GM23338 (cell line): ENCODE data around the gene SLC9C1. TPM values are rescaled to one million over a fixed set of nuclear protein-coding genes. Genes with fewer than 3 reads are reported as not detected.

Experiments used
- ATAC-seq: fragments of 200-7000 bp; cut with Tn5 transposase; 3 replicates; pipeline ENCODE4 v1.9.1; 2020
- DNase-seq: peaks from one replicate; pipeline ENCODE4 v3.0.0-alpha.2; 2015; ENCODE audit warnings: low spot score
- H2AFZ ChIP-seq: fragments of 200-600 bp; sonication (generic); 2 replicates; pipeline ENCODE4 v1.8.0; 2016; ENCODE audit warnings: antibody characterized with exemption, mild to moderate bottlenecking, moderate library complexity
- H3F3A ChIP-seq: fragments of 200-600 bp; sonication (generic); replicated peaks from 2 replicates; pipeline ENCODE4 v1.8.0; 2017; ENCODE audit warnings: antibody characterized with exemption, mixed run types, low read depth
- H3K27ac ChIP-seq: fragments of 200-600 bp; sonication (generic); 2 replicates; pipeline ENCODE4 v1.6.1; 2016; ENCODE audit warnings: low read depth
- H3K27me3 ChIP-seq: fragments of 200-600 bp; sonication (generic); 2 replicates; pipeline ENCODE4 v1.8.0; 2016; ENCODE audit warnings: mild to moderate bottlenecking, mixed run types, moderate library complexity; ENCODE audit not compliant: insufficient read depth
- H3K36me3 ChIP-seq: fragments of 200-600 bp; sonication (generic); 2 replicates; pipeline ENCODE4 v1.8.0; 2016; ENCODE audit warnings: mild to moderate bottlenecking; ENCODE audit not compliant: insufficient read depth
- H3K4me1 ChIP-seq: fragments of 200-600 bp; sonication (generic); 2 replicates; pipeline ENCODE4 v1.8.0; 2016; ENCODE audit warnings: mild to moderate bottlenecking, moderate library complexity; ENCODE audit not compliant: insufficient read depth
- H3K4me2 ChIP-seq: fragments of 200-600 bp; sonication (generic); 2 replicates; pipeline ENCODE4 v1.7.1; 2017; ENCODE audit warnings: mixed run types
- H3K4me3 ChIP-seq: fragments of 200-600 bp; sonication (generic); 2 replicates; pipeline ENCODE4 v1.6.1; 2016; ENCODE audit warnings: mixed run types
- H3K79me2 ChIP-seq: fragments of 200-600 bp; sonication (generic); replicated peaks from 2 replicates; pipeline ENCODE4 v1.8.0; 2017; ENCODE audit warnings: mild to moderate bottlenecking; ENCODE audit not compliant: insufficient read depth
- H3K9me2 ChIP-seq: fragments of 200-600 bp; sonication (generic); 2 replicates; pipeline ENCODE4 v1.8.0; 2017; ENCODE audit not compliant: insufficient read depth
- H4K20me1 ChIP-seq: fragments of 200-600 bp; sonication (generic); replicated peaks from 2 replicates; pipeline ENCODE4 v1.8.0; 2017; ENCODE audit warnings: mild to moderate bottlenecking; ENCODE audit not compliant: insufficient read depth
- H3K27ac Mint-ChIP-seq: 2 replicates; pipeline ENCODE4 v1.8.0; 2020; ENCODE audit warnings: inconsistent platforms, mild to moderate bottlenecking, moderate library complexity, mixed read lengths
- H3K27me3 Mint-ChIP-seq: 3 replicates; pipeline ENCODE4 v1.8.0; 2022; ENCODE audit warnings: low read depth, mild to moderate bottlenecking, moderate library complexity, mixed read lengths, inconsistent platforms; ENCODE audit not compliant: insufficient read depth, poor library complexity
- H3K36me3 Mint-ChIP-seq: 3 replicates; pipeline ENCODE4 v1.8.0; 2021; ENCODE audit warnings: low read depth, mild to moderate bottlenecking, inconsistent platforms, moderate library complexity, mixed read lengths
- H3K4me1 Mint-ChIP-seq: 3 replicates; pipeline ENCODE4 v1.8.0; 2020; ENCODE audit warnings: mild to moderate bottlenecking, inconsistent platforms, mixed read lengths
- H3K4me3 Mint-ChIP-seq: 3 replicates; pipeline ENCODE4 v1.8.0; 2021; ENCODE audit warnings: moderate library complexity, mild to moderate bottlenecking, inconsistent platforms, mixed read lengths
- H3K9me3 Mint-ChIP-seq: 3 replicates; pipeline ENCODE4 v1.8.0; 2020; ENCODE audit warnings: moderate library complexity, mild to moderate bottlenecking, inconsistent platforms, mixed read lengths
- CREB1 ChIP-seq: fragments of 250-450 bp; sonication (Bioruptor Pico); IDR thresholded peaks from 2 replicates; pipeline ENCODE4 v1.5.0; 2020; ENCODE audit warnings: low read depth, mild to moderate bottlenecking, moderate library complexity
- CTCF ChIP-seq, 2 experiments: fragments of 200-600 bp in 1 of 2; sonication (generic) in 1 of 2; conservative IDR thresholded peaks; 2 replicates each; pipeline versions ENCODE4 v1.5.1 to v1.6.1; 2016 to 2017; ENCODE audit warnings: antibody characterized with exemption in 2 of 2, low read depth in 2 of 2, mild to moderate bottlenecking in 2 of 2, moderate library complexity in 1 of 2
- ETS1 ChIP-seq: IDR thresholded peaks from 2 replicates; pipeline ENCODE4 v1.6.1; 2016; ENCODE audit warnings: antibody characterized with exemption
- EZH2 ChIP-seq: fragments of 200-600 bp; sonication (generic); IDR thresholded peaks from one replicate; pipeline ENCODE4 v1.8.0; 2017; ENCODE audit warnings: antibody characterized with exemption, mild to moderate bottlenecking, low read depth; ENCODE audit not compliant: unreplicated experiment
- EZH2phosphoT487 ChIP-seq: fragments of 200-600 bp; sonication (generic); IDR thresholded peaks from one replicate; pipeline ENCODE4 v1.8.1; 2018; ENCODE audit warnings: antibody characterized with exemption; ENCODE audit not compliant: unreplicated experiment
- JUNB ChIP-seq: IDR thresholded peaks from one replicate; pipeline ENCODE4 v1.6.1; 2016; ENCODE audit warnings: antibody characterized with exemption; ENCODE audit not compliant: unreplicated experiment
- NANOG ChIP-seq: IDR thresholded peaks from 2 replicates; pipeline ENCODE4 v1.6.1; 2016; ENCODE audit warnings: antibody characterized with exemption, borderline replicate concordance
- POLR2AphosphoS5 ChIP-seq: IDR thresholded peaks from 2 replicates; pipeline ENCODE4 v1.6.1; 2016; ENCODE audit warnings: antibody characterized with exemption, low read depth
- REST ChIP-seq: IDR thresholded peaks from one replicate; pipeline ENCODE4 v1.6.1; 2018; ENCODE audit warnings: antibody characterized with exemption; ENCODE audit not compliant: unreplicated experiment
- STAT1 ChIP-seq: IDR thresholded peaks from one replicate; pipeline ENCODE4 v1.6.1; 2016; ENCODE audit warnings: antibody characterized with exemption; ENCODE audit not compliant: unreplicated experiment
- ZNF114 ChIP-seq: fragments of 250-450 bp; sonication (Bioruptor Pico); IDR thresholded peaks from 2 replicates; pipeline ENCODE4 v1.5.0; 2020; ENCODE audit warnings: mild to moderate bottlenecking, moderate library complexity
- ZNF331 ChIP-seq: fragments of 250-450 bp; sonication (Bioruptor Pico); IDR thresholded peaks from 2 replicates; pipeline ENCODE4 v1.5.0; 2020; ENCODE audit warnings: low read depth, mild to moderate bottlenecking, moderate library complexity
- ZNF462 ChIP-seq: fragments of 250-450 bp; sonication (Bioruptor Pico); IDR thresholded peaks from 2 replicates; pipeline ENCODE4 v1.5.0; 2020; ENCODE audit warnings: mild to moderate bottlenecking, moderate library complexity
- polyA plus RNA-seq: library from polyadenylated mRNA; unstranded; fragments of >200 nt; fragmentation: Nextera tagmentation; extraction: Ambion mirVana; gene quantifications from 2 replicates; pipeline ENCODE4 v1.2.1, GENCODE V29; 2016
- total RNA-seq: library from RNA; depleted of rRNA; stranded (reverse); fragments of >200 nt; shearing (Covaris generic); gene quantifications from 2 replicates; pipeline ENCODE4 v1.2.3, GENCODE V29; 2014

SLC9C1 gene
- total and polyA plus RNA-seq, 2 experiments from 2014 or later = 0.97 to 1.8 TPM

- no peak for TF ChIP-seq POLR2AphosphoS5
- TF ChIP-seq NANOG = no peak
- no peak for TF ChIP-seq EZH2phosphoT487
- no peak for TF ChIP-seq ETS1
- TF ChIP-seq ZNF114 = no peak
- TF ChIP-seq ZNF462 (CRISPR knock-in tag) = no peak
- TF ChIP-seq CTCF (conservative IDR thresholded peaks at IDR 0.05; ENCODE audit: low read depth in 2 of 2) = no peak
- TF ChIP-seq ZNF331 (CRISPR knock-in tag) = no peak
- no peak for TF ChIP-seq STAT1
- no peak for TF ChIP-seq JUNB
- TF ChIP-seq EZH2 = no peak
- no peak for TF ChIP-seq REST
- no peak for TF ChIP-seq CREB1 (CRISPR knock-in tag)
- H3K4me3 ChIP-seq = no peak overlapping the region
- H3K9me3 Mint-ChIP-seq = no peaks in the 10 kb centered on the region
- H2AFZ ChIP-seq = no peak overlapping the region
- DNase-seq (no peak), ATAC-seq (no peak)
- no peaks in the 10 kb centered on the region for H3K36me3 ChIP-seq
- H3K36me3 Mint-ChIP-seq = peaks cover under 1% of the 10 kb centered on the region
- H3K4me2 ChIP-seq = no peak overlapping the region
- peaks cover 12% of the 10 kb centered on the region; the same call in 1 of the 2 replicates for H3F3A ChIP-seq
- H3K9me2 ChIP-seq = no peaks in the 10 kb centered on the region
- peaks cover 23% of the 10 kb centered on the region for H3K4me1 Mint-ChIP-seq
- H4K20me1 ChIP-seq = no peaks in the 10 kb centered on the region
- H3K27me3 ChIP-seq = no peaks in the 10 kb centered on the region
- peaks cover 4% of the 10 kb centered on the region for H3K27me3 Mint-ChIP-seq
- H3K27ac Mint-ChIP-seq = no peak overlapping the region
- no peak overlapping the region for H3K4me3 Mint-ChIP-seq
- peaks cover 24% of the 10 kb centered on the region for H3K4me1 ChIP-seq
- H3K27ac ChIP-seq = no peak overlapping the region
- H3K79me2 ChIP-seq = no peaks in the 10 kb centered on the region
Measured at GRCh38 chr3:112307557-112307956, 13.5 kb upstream of the SLC9C1 start.
